GM18508 (cell line): Measurements from ENCODE around the gene CPM.
"Not testable (repeated sequence)": the region's sequence is repeated elsewhere in the genome, so short reads cannot be mapped to it uniquely, and the experiment has no call there.

Experiments
- ATAC-seq: cut with Tn5 transposase; IDR thresholded peaks from one replicate; pipeline ENCODE4 v1.9.1; 2021; ENCODE audit warnings: moderate number of reproducible peaks; ENCODE audit not compliant: insufficient read depth, unreplicated experiment

CPM gene

DNA sequence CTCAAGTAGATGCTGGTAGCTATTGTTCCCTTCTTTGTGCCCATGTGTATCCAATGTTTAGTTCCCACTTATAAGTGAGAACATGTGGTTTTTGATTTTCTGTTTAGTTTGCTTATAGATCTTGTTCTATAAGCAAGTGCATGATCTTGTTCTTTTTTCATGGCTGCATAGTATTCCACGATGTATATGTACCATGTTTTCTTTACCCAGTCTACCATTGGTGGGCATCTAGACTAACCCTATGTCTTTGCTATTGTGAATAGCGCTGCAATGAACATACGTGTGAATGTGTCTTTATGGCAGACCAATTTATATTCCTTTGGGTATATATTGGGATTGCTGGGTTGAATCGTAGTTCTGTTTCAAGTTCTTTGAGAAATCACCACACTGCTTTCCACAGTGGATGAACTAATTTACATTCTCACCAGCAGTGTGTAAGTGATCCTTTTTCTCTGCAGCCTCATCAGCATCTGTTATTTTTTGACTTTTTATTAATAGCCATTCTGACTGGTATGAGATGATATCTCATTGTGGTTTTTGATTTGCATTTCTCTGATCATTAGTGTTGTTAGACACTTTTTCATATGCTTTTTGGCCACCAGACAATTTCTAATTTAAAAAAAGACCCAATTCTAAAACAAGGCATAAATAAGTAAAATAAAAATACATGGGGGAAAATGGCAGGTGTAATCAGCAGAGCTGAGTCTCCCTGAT, 50.6 kb downstream of the CPM start:
- no peak for ATAC-seq

DNA sequence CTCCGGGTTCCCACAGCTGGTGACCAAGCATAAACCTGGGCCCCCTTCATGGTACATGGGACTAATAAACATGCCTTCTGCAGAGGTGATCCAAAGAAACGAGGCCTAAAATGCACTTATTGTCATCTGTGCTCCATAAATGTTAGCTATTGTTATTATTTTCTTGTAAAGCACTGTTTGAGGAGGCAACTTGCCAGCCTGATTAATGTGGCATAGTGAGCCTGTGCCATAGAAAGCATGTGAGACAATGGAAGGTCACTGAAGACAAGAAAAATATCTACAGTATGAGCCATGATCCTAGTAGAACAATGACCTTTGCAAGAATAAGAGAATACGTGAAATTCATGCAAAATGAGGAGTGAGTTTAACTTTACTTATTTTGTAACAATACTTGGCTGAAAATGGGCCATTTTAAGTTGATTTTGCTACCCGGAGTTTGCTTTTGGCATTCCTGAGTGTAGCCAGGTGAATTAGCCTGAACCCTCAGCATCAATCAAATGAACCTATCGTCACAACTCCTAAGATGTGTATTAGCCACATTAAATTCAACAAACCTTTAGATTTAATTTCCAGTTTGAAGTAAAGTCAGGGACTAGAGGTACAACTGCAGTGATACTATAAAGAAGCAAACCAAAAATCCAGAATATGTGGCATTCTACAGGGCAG, 52.2 kb downstream of the CPM start:
- ATAC-seq: no peak

DNA sequence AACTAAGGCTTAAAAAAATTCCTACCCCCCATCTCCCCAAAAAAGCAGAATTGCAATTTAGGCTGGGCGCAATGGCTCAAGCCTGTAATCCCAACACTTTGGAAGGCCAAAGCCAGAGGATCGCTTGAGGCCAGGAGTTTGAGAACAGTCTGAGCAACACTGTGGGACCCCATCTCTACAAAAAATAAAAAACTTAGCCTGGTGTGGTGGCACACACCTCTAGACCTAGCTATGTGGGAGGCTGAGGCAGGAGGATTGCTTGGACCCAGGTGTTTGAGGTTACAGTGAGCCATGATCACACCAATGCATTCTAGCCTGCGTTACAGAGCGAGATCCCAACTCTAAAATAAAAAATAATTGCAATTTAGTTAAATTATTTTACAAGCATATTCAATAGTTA, 54.1 kb downstream of the CPM start:
- no peak for ATAC-seq

DNA sequence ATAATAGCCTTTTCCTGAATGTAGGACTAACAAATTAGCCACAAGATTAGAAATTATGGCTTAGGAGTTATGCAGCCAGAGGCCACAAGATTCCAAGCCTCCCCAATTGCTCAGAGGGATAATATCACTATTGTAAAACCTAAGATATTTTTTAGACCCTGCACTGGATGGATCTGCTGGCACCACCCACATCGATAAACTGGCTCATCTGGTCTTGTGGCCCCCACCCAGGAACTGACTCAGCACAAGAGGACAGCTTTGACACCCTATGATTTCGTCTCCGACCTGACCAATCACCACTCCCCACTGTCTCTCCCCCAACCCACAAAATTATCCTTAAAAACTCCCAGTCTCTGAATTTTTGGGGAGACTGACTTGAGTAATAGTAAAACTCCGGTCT, 54.7 kb downstream of the CPM start:
- ATAC-seq: no peak

DNA sequence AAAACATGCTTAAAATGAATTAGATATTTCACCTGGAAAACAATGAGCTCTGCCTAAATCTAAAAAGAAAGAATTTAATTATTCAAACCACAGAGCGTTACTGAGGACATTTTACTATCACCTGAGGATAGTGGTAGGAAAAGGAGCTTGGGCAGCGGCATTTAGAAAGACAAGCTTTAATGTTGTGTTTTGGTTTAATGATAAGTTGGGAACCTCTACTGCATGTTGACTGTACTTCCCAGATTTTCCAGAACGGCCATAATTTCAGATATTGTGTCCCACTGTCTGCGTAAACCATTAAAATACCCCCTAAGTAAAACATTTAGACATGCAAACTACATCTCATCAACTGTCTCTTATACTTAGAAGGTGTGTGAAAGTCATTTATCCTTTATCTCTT, 55.4 kb downstream of the CPM start:
- ATAC-seq: no peak

DNA sequence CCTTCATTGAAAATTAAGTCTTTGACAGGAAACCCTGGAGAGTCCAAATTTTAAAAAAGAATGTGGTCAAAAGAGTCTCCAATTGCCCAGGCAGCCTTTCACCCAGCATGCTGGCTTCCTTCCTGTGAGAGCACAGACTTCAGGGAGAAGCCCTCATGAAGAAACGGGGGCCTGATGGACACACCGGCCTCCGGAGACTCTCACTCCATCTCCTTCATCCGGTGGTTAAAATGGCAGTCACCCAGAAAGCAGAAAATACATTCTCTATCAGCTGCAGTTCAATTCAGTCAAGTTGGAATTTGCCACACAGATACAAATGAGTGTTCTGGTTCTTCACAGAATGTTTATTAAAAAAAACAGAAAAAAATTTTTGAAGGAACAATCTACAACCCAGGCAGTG, 56.5 kb downstream of the CPM start:
- ATAC-seq: no peak

DNA sequence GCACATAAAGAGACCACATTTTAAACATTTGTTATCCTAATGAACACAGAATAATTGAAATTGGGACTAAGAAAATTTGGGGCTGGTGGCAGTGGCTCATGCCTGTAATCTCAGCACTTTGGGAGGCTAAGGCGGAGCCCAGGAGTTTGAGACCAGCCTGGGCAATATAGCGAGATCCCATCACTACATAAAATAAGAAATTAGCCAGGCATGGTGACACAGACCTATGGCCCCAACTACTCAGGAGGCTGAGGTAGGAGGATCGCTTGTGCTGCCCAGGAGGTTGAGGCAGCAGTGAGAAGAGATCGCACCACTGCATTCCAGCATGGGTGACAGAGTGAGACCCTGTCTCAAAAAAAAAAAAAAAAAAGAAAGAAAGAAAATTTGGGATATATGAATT, 59.7 kb downstream of the CPM start:
- ATAC-seq: no peak

DNA sequence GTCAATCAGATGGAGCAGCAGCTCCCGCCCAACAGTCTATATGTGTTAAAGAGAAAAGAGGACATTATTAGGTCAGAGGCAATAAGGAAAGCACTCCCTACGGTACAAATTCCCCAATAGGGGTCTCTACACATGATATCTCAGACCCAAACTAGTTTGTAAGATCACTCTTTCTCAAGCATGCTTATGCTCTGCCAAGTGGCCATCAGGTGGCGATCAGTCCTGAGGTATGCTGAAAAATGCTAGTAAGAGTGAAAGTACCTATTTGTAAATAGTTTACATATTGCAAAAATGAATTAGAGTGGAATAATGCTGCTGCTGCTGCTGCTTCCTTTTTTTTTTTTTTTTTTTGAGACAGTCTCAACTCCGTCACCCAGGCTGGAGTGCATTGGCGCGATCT, 61.0 kb downstream of the CPM start:
- no peak for ATAC-seq

DNA sequence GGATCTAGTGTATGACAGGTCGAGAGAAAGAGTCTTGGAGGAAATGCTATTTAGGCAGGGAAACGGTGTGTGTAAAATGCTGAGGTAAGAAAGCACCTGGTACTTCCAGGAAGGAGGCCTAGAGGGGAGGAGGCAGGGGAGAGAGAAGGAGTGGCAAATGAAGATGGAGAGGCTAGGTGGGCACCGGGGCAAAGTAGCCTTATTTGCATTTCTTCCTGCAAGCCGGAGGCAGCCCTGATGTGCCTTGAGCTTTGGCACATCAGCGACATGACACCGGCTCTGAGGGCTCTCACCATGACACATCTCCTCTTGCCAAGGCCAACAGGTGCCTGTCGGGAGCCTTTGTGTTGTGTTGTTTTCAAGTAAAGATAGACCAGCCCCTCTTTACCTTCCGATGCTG, 61.6 kb downstream of the CPM start:
- ATAC-seq: no peak

DNA sequence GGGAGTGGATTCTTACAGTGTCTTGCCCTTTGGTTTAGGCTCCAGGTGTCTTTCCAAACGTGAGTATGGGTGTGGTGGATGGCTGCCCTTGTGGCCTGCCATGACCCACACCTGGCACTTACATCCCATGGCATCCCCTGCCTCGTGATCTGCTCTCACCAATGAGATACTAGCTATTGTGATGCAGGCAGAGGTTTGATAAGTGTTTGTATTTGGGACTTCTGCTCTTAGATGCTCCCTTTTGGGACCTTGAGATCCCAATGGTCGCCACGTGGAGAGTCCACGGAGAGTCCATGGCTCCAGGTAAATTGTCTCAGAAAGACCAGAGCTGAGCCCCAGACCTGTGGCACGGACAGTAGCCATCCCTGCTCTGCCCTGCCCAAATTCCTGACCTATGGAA, 62.5 kb downstream of the CPM start:
- ATAC-seq: no peak

DNA sequence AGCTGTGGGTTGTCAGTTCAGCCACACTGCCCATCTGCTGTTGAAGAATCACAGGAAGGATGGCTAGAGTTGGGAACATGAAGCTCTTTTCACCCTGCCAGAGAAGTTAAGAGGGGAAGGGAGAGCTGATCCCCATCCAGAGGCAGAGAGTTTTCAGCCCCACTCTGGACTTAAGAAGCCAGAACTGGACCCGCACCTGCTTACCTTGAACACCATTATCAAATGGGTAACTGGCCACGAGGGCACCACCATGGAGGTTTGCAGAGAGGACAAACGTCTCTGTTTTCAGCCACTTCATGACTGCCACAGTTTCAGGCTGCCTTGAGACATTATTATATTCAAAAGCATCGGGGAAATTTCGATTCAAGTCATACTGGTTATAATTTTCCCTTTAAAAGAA, 63.0 kb downstream of the CPM start:
- no peak for ATAC-seq

DNA sequence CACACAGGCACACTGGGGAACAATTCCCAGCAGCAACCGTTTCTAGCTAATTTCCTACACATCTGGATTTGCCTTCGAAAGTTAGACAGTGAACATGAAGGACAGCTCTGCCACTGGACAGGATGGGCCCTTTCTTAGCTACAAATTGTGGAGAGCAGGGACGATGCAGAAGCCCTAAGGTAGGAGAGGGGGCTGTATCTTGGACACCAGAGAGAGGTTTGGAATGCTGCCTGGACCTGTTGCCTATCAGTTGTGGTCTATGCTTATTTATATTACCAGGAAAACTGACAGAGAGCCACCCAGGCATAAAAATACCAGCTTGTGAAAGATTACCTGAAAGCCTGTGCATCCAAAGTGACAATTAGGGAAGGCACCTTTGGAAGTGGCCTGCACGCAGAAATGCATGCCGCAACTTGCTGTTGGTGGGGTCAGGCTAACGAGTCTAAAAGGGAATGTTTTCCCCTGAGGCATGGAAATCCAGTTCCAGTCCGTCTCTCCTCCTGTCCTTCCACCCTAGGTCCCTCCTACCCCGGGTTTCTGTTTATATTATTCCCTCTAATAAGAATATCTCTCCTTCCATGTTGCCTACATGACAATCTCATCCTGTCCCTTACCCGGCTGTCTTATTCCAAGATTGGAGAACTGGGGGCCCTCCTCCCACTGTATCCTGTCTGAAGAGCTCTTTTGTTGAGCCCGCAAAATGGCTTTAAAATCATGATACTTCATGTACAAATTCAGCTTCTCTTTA, 64.8 kb downstream of the CPM start:
- no peak for ATAC-seq

DNA sequence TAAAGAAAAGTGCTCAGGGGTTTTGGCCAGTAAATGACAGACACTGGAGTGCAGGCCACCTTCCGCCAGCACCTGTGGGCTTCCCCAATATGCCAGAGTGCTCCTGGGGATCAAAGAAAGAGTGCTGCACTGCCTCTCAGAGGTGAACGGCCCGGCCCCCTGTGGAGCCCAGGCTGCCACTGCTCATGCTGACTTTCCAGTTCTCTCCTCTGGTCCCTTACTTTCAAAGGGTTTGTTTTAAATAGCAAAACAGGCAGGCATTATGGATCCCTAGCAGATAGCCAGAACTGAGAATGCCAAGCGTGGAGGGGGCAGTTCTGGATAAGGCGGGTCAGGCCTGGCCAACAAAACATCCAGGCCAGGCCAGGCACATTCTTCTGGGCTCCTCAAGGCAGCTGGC, 65.4 kb downstream of the CPM start:
- no peak for ATAC-seq

DNA sequence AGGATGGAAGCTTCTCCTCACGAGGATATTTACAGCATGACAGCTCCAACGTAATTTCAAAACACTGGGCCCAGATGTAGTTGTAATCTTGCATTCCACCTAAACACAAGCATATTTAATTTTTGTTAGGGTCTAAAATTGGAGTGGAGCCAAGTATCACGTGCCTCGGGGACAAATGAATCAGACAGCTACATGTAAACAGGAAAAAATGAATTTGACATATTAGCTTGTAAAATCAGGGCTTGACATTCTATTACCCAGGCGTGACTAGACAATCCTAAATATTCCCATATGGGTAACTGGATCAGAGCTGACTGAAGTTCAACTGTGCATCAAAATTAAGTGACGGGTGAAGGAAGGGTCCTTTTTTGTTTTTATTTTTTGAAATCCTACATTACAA, 66.0 kb downstream of the CPM start:
- ATAC-seq: no peak

DNA sequence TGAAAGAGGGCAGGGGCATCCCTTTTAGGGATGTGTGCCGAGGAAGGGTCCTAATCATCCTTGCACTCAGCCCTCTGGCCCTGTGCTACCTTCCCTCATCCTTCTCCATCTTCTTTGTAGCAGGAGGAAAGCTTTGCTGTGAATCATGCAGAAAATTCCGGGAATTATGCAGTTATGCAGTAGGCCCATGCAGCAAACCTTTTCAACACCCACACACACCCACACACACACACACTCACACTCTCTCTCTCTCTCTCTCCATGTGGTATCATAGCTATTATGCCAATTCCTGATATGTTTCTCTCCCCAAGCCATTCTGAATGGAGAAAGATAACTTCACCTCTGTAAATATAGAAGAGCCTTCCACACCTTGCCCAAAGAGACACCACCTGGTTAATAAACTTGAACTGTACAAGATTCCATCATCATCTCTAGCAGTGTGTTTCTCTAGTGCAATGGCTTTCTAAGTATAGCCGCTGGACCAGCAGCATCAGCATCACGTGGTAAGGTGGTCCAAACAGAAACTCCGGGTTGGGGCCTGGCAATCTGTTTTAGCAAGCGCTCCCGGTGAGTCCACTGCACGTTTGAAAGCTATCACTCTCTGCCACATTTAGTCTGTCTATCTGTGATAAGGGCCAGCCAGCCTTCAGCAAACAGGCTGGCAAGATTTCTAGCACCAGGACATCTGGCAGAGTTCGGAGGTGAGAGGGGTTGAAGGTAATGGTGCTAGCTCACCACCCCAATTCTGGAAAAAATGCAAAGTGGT, 67.4 kb downstream of the CPM start:
- ATAC-seq: no peak

DNA sequence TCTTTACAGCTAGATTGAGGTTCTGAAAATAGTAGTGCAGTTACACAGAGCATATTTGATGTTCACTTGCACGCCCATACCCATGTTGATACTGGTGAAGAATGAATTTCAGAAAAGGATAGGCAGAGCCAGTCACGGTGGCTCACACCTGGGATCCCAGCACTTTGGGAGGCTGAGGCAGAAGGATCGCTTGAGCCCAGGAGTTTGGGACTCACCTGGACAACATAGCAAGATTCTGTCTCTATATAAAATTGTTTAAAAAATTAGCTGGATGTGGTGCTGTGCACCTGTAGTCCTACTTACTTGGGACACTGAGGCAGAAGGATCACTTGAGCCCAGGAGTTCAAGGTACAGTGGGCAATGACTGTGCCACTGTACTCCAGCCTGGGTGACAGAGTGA, 68.4 kb downstream of the CPM start:
- ATAC-seq: no peak

DNA sequence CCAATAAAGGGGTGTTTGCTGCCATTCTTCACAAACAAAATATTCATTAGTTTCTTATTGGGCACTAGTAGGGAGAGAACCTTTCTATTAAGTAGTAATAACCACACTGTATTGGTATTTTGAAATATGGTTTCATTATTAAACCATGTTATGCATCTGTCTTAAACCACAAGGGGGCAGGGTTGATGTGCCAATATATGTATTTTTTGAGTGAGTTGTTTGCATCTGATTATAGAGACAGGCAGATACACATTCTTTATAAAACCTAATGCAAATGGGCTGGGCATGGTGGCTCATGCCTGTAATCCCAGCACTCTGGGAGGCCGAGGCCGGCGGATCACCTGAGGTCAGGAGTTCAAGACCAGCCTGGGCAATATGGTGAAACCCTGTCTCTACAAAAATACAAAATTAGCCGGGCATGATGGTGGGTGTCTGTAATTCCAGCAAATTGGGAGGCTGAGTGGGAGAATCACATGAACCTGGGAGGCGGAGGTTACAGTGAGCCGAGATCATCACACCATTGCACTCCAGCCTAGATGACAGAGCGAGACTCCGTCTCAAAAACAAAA, 69.0 kb downstream of the CPM start:
- not testable (repeated sequence) for ATAC-seq

DNA sequence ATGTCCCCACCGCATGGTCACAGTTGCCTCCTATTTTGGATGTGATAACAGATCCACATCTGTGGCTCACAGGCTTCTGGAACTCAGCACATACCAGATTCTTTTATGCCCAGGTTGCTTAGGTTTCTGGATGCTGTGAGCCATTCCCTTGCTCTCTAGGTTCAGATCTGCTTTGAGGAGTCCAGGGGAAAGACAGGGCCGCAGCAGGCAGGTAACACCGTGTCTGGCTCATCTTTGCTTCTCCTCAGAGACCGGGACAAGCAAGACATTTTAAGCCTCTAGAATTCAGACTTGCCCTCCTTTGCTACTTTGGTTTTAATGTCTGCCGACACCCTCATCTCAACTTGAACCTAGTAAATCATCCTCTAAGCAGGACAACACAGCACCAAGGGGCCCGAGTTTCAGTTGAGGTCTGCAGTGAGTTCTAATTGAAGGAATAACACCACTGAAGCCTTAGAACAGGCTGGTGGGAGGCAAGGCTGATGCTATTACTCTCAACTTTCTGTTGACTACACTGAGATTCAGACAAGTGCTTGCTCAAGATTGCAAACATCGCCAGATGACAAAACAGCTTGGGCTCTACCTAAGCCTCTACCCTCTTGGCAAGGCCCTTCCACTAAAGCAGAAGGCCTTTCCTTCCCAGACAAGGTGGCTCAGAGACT, 69.7 kb downstream of the CPM start:
- ATAC-seq: no peak

DNA sequence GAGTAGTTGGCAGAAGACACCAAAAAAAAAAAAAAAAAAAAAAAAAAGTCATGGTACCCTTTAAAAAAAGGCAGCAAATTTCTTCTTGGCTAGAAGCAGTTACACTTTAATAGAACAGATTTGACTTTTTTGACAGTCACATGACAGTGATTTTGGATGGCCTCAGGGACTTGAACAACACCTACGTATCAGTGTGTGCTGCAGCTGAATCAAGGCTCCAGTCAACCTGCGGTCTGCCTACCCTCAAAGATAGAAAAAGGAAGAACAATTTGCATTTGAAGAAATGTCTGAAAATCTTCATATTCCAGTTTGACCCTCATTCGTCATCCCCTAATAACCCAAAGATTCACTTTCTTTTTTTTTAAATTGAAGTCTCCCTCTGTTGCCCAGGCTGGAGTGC, 71.1 kb downstream of the CPM start:
- no peak for ATAC-seq

DNA sequence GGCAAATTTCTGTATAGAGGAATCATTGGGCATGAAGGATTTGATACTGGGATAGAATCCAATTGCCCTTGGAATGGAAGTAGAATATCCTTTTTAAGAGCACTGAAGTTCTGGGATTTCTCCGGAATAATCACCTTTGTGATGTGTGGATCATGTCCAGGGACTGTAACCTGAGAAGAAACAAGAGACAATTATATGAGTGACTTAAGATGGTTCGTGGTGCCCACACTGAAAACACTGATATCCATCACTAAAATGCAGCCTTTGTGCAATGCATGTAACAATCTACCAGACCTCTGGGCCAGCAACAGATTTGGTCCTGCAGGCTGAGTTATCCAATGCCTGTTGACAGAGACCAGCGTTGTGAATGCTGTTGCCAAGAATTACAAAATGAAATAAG, 76.5 kb downstream of the CPM start:
- no peak for ATAC-seq
